Muscle of arm (tissue), 12 donors: ENCODE data around the gene LYSMD2. TPM values are rescaled to one million over a fixed set of nuclear protein-coding genes. Genes with fewer than 3 reads are reported as not detected.

Experiments used
- DNase-seq: peaks from one replicate; pipeline ENCODE4 v3.0.0-alpha.2; 2013
- polyA plus RNA-seq, 12 donors: library from polyadenylated mRNA; unstranded; fragments of 120-200 nt; gene quantifications; one replicate each; pipeline ENCODE4 v1.2.1, GENCODE V29; 2013; ENCODE audit not compliant: insufficient read length in 12 of 12

The LYSMD2 gene
- polyA plus RNA-seq, 12 donors, result 5.8 to 11.0 (median 7.9) TPM; not detected in 2

DNA sequence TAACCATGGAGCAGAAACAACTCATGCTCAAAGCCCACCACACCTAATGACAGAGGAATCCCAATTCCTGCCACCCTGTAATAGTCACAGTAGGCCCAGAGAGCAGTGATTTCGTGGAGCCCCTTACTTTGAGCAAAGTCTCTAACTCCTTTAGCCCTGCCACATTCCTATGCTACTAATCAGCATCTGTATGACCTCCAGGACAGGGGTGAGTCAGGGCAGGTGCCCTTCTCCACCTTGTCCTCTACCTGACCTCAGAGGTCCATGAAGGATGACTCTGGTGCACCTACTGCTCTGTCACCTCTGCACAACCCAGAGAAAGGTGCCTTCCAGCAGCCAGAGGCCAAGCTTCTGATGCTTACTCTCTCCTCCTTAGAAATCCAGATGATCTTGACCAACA is 62.2 kb downstream of the LYSMD2 start:
- no peak for DNase-seq

Other genes starting within 250 kb of the LYSMD2 start
- gene DMXL2, start 114.9 kb downstream of the LYSMD2 start, polyA plus RNA-seq, result 10 to 100 TPM in 11 of 12 donors, not detected in 1; 13.2 to 47.3 (median 25.6) TPM
- 1 to 10 TPM in 2 of 12 donors, under 1 TPM in 7, not detected in 3; 0.07 to 1.7 (median 0.48) TPM for gene SCG3, start 56.2 kb downstream of the LYSMD2 start, polyA plus RNA-seq
- 10 to 100 TPM in 3 of 12 donors, 1 to 10 TPM in 8, not detected in 1; 6.7 to 15.8 (median 8.3) TPM for gene TMOD2, start 13.9 kb upstream of the LYSMD2 start, polyA plus RNA-seq
- gene TMOD3, start 92.0 kb upstream of the LYSMD2 start, polyA plus RNA-seq, result 10 to 100 TPM; 14.4 to 50.0 (median 20.2) TPM
- 10 to 100 TPM in 11 of 12 donors, not detected in 1; 19.3 to 36.6 (median 23.6) TPM for gene LEO1, start 234.1 kb upstream of the LYSMD2 start, polyA plus RNA-seq